ENCODE measurements around the gene INVS. TPM values are rescaled to one million over a fixed set of nuclear protein-coding genes. Genes with fewer than 3 reads are reported as not detected.

INVS gene
- total and polyA plus RNA-seq, 2 experiments from 2014 or later: 9.4 to 15.3 TPM

- Histone ChIP-seq H3K4me1 (ENCODE audit: low read depth) (no peaks in the 10 kb centered on the region), H3K27ac (no peak overlapping the region), H3K4me3 (no peak overlapping the region), H3K36me3 (peaks cover 14% of the 10 kb centered on the region), H3K27me3 (no peaks in the 10 kb centered on the region), H3K9me3 (ENCODE audit: low read depth) (no peaks in the 10 kb centered on the region)
- TF ChIP-seq CTCF (IDR thresholded peaks at IDR 0.05; ENCODE audit: low read depth, low read length): no peak
- DNase-seq (ENCODE audit: low read depth in 1 of 2, low spot score in 1 of 2): no peak
These were observed 13.8 kb downstream of the INVS start for GRCh38 chr9:100112677-100113336.

- DNase-seq (ENCODE audit: low read depth in 1 of 2, low spot score in 1 of 2): no peak
- Histone ChIP-seq H3K27ac (no peak overlapping the region), H3K9me3 (ENCODE audit: low read depth) (no peaks in the 10 kb centered on the region), H3K27me3 (no peaks in the 10 kb centered on the region), H3K36me3 (no peaks in the 10 kb centered on the region), H3K4me1 (ENCODE audit: low read depth) (no peaks in the 10 kb centered on the region), H3K4me3 (no peak overlapping the region)
- no peak for TF ChIP-seq CTCF (IDR thresholded peaks at IDR 0.05; ENCODE audit: low read depth, low read length)
These were observed 18.3 kb downstream of the INVS start for GRCh38 chr9:100117316-100117715.

- Histone ChIP-seq H3K4me1 (ENCODE audit: low read depth) (no peaks in the 10 kb centered on the region), H3K36me3 (no peaks in the 10 kb centered on the region), H3K4me3 (no peak overlapping the region), H3K27me3 (no peaks in the 10 kb centered on the region), H3K27ac (no peak overlapping the region), H3K9me3 (ENCODE audit: low read depth) (no peaks in the 10 kb centered on the region)
- no peak for DNase-seq (ENCODE audit: low read depth in 1 of 2, low spot score in 1 of 2)
- TF ChIP-seq CTCF (IDR thresholded peaks at IDR 0.05; ENCODE audit: low read depth, low read length): no peak
These were observed 21.2 kb downstream of the INVS start for GRCh38 chr9:100120286-100120685.

DNA sequence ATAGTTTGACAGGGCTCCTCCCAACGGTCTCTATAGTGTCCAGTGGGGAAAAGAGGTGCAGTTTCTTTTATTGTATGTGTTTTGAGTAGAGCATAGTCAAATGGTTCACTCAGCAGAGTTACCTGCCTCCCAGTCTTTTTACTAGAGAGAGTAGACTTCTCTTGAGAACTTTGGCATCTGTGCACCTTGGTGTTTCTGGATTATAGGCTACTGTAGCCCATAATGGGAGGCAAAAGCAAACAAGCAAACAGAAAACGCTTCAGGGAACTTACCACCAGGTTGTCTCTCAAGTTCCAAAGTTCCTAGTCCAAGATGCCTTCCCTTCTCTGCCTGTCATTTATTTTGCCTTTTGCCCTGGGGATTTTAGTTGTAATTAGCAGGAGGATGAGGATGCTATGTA lies 26.2 kb downstream of the INVS start:
- H3K4me3 ChIP-seq: no peak overlapping the region
- DNase-seq (ENCODE audit: low read depth in 1 of 2, low spot score in 1 of 2): no peak
- H3K36me3 ChIP-seq: peaks cover 5% of the 10 kb centered on the region
- no peaks in the 10 kb centered on the region for H3K4me1 ChIP-seq (ENCODE audit: low read depth)
- H3K27me3 ChIP-seq: no peaks in the 10 kb centered on the region
- H3K9me3 ChIP-seq (ENCODE audit: low read depth): no peaks in the 10 kb centered on the region
- no peak overlapping the region for H3K27ac ChIP-seq
- TF ChIP-seq CTCF (IDR thresholded peaks at IDR 0.05; ENCODE audit: low read depth, low read length): no peak

DNA sequence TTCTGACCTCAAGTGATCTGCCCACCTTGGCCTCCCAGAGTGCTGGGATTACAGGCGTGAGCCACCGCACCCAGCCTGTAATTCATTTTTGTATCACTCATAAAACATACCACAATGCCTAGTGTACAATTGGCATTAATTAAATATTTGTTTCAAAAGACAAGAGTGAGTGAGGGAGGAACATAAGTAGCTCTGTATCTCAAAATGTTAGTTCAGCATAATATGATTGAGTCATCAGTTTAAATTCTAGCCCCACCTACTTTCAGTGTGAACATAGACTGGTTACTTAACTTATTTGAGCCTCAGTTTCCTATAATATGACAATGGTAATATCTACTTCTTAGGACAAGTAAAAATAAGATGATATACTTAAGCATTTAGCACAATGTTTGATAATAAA lies 26.9 kb downstream of the INVS start:
- no peak overlapping the region for H3K4me3 ChIP-seq
- no peaks in the 10 kb centered on the region for H3K27me3 ChIP-seq
- no peak overlapping the region for H3K27ac ChIP-seq
- no peaks in the 10 kb centered on the region for H3K4me1 ChIP-seq (ENCODE audit: low read depth)
- H3K9me3 ChIP-seq (ENCODE audit: low read depth): no peaks in the 10 kb centered on the region
- no peak for TF ChIP-seq CTCF (IDR thresholded peaks at IDR 0.05; ENCODE audit: low read depth, low read length)
- DNase-seq (ENCODE audit: low read depth in 1 of 2, low spot score in 1 of 2): no peak
- H3K36me3 ChIP-seq: peaks cover 5% of the 10 kb centered on the region

Data from cardiac muscle cell (in vitro differentiated cells and primary cell).